Measurements from ENCODE around the gene BAHCC1.

Gene BAHCC1

GRCh38 chr17:81414756-81415516 lies 19.7 kb downstream of the BAHCC1 start:
- no peak for TF ChIP-seq CTCF (IDR thresholded peaks at IDR 0.05; ENCODE audit: low read depth, low read length)
- H3K4me3 ChIP-seq (ENCODE audit: low read depth, low read length), result no peak overlapping the region

DNA sequence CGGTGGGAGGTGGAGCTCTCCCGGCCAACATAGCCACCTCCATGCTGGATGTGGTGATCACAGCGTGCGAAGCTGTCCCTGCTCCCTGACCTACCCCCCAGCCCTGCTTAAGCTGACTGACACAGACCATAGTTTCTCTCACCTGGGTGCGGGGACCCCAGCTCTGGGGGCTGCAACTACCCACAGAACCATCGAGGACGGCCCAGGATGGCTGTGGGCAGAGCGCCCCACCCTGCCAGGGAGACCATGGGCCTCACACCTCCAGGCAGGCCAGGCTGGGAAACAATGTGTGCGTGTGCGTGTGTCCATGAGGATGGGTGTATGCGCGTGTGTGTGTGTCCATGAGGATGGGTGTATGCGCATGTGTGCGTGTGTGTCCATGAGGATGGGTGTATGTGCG lies 20.4 kb downstream of the BAHCC1 start:
- TF ChIP-seq CTCF (IDR thresholded peaks at IDR 0.05; ENCODE audit: low read depth, low read length), result no peak
- H3K4me3 ChIP-seq (ENCODE audit: low read depth, low read length), result no peak overlapping the region

DNA sequence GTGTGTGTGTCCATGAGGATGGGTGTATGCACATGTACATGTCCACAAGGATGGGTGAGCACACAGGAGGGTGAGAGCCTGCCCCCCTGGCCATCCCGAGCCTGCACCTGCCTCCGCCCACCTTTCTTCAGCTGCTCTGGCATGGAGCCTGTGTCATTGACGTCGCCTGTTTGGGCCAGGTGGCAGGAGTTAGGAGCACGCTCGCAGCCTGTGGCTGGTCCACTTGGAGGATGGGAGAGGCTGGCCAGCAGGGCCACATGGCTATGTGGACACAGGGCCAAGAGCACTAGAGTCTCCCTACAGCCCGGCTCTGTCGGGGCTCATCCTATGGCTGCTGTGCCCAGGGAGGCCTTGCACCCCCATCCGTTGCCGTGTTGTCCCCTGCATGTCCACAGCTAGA lies 21.4 kb downstream of the BAHCC1 start:
- TF ChIP-seq CTCF (IDR thresholded peaks at IDR 0.05; ENCODE audit: low read depth, low read length), result no peak
- no peak overlapping the region for H3K4me3 ChIP-seq (ENCODE audit: low read depth, low read length)

DNA sequence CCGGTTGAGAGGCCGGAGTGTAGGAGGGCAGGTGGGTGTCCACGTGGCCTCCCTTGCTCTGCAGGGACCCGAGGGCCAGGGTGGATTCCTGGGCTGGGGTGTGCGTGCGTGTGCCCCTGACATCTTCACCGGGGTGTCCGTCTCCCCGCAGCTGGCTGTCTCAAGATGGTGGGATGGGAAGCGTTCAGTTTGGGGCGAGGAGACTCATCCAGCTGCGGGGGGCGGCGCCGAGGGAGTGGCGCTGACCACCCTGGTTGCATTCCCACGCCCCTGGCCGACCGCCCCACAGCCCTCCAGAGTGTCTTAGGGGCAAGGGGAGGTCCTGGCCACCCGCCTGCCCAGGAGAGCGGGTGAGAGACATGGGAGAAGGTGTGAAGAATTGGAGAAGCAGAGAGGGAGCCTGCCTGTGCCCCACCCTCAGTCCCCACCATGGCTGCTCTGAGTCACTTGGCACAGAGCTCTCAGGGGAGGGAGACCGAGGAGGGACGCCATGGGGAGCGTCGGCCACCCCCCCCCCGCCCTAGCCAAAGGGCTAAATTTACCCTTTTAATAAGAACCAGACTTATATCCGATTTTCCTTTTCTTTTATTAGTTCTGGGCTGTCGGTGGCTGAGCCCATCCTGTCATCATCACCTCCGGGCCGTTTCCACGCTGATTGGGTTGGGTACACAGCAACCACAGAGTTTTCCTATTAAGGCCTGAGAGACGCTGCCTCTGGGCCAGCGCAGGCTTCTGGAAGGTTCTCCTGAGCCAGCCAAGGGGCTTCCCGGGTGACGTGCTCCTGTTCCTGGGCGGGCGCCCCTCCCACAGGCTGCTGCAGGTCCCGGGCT lies 22.0 kb downstream of the BAHCC1 start:
- no peak overlapping the region for H3K4me3 ChIP-seq (ENCODE audit: low read depth, low read length)
- TF ChIP-seq CTCF (IDR thresholded peaks at IDR 0.05; ENCODE audit: low read depth, low read length), result no peak

DNA sequence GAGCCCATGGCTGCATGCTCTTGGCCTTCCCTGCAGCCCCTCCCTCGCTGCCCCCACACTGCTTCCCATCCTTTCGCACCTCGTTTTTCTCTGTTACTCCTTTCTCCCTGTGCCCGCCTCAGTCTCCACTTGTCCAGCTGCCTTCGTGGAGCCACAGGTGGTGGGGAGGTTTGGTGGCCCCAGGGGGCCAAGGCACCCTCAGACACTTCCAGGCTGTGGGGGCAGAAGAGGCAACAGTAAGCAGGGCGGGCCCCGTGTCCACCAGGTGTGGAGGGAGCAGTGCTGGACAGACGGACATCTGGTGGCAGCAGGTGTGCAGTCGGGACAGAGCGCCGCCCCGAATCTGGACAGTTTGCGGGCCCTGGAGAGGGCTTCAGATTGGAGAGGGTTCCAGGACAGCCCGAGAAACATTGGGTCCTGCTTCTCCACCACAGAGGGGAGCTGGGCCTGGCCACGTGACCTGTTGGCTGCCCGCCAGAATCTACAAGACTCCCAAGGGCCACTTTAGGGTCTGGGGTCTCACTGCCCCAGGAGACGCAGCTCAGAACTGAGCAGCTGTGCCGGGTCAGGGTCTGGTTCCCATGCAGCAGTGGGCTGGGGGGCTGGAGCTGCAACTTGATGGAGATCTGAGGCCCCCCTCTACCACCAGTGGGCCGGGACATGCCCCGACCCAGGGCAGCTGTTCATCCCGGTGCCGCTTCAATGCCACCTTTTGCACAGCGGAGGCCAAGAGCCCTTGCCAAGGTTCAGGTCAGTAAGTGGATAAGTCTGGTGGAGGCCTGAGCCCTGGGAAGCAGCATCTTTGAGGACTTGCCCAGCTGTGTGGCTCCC lies 22.8 kb downstream of the BAHCC1 start:
- no peak overlapping the region for H3K4me3 ChIP-seq (ENCODE audit: low read depth, low read length)
- no peak for TF ChIP-seq CTCF (IDR thresholded peaks at IDR 0.05; ENCODE audit: low read depth, low read length)

DNA sequence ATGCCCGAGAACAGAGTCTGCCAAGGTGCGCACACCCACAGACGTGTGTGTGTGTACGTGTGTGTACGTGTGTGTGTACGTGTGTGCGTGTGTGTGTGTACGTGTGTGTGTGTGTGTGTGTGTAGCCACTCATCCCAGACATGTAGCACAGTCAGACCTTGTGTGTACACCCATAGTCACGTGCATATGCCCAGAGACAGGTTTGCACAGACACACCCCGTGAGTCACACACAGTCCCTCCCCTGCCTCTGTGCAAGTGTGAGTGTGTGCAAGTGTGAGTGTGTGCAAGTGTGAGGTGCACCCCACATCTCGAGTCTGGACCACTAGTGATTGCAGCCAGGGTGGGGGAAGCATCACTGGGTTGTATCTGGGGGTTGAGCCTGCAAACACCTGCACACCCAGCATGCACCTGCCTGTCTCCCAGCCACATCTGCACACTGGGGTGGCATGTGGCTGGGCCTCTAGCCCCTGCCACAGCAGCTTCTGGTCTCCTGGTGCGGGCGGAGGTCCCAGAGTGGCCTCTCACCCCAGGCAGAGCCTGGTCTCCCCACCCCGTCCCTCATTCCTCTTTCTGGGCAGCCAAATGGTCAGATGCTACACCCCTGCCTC lies 23.6 kb downstream of the BAHCC1 start:
- H3K4me3 ChIP-seq (ENCODE audit: low read depth, low read length), result no peak overlapping the region
- TF ChIP-seq CTCF (IDR thresholded peaks at IDR 0.05; ENCODE audit: low read depth, low read length), result no peak

Data from WI38 (cell line).